ENCODE measurements around the gene RBMS3. TPM values are rescaled to one million over a fixed set of nuclear protein-coding genes. Genes with fewer than 3 reads are reported as not detected.

Gene RBMS3
- total and polyA plus RNA-seq, 2 of the 8 experiments (the other 6 are each of a cell fraction or from before 2014, with no cell fraction given) = 3.7 to 6.9 TPM

- DNase-seq (ENCODE audit: low read depth in 1 of 2, low spot score in 2 of 2) (no peak), FAIRE-seq (no peak)
- no peak overlapping the region for H3K4me3 ChIP-seq (ENCODE audit: extremely low read depth in 1 of 4, insufficient read depth in 2 of 4, low read depth in 3 of 4, low read length in 4 of 4)
- H2BK20ac ChIP-seq (ENCODE audit: low read length) = no peak overlapping the region
- H2BK15ac ChIP-seq (ENCODE audit: low read length) = no peak overlapping the region
- ChIA-PET CTCF (ENCODE audit: partially characterized antibody) (no interaction called here), POLR2A (ENCODE audit: partially characterized antibody) (no interaction called here)
- no peak overlapping the region for H3K18ac ChIP-seq (ENCODE audit: extremely low read depth, low read length)
- H2BK12ac ChIP-seq (ENCODE audit: low read depth, low read length) = no peak overlapping the region
- H3K9me3 ChIP-seq (ENCODE audit: insufficient read depth in 2 of 2, low read depth in 1 of 2, low read length in 1 of 2) = no peaks in the 10 kb centered on the region
- no peak overlapping the region for H3K56ac ChIP-seq (replicated peaks; ENCODE audit: insufficient read length, low read depth, low read length)
- H2BK5ac ChIP-seq (ENCODE audit: low read depth, low read length) = no peak overlapping the region
- no peaks in the 10 kb centered on the region for H3K27me3 ChIP-seq (replicated peaks in 1 of 4; ENCODE audit: control insufficient read depth in 3 of 4, extremely low read depth in 1 of 4, insufficient read depth in 3 of 4, low read length in 3 of 4)
- H4K8ac ChIP-seq (ENCODE audit: extremely low read depth, insufficient read depth, low read length) = no peak overlapping the region
- no peak overlapping the region for H3K4ac ChIP-seq (replicated peaks; ENCODE audit: insufficient read length, low read depth, low read length)
- H3K14ac ChIP-seq (ENCODE audit: insufficient read length) = no peak overlapping the region
- no peak overlapping the region for H2AFZ ChIP-seq (ENCODE audit: low read length)
- H4K91ac ChIP-seq (replicated peaks; ENCODE audit: insufficient read length, low read length) = no peak overlapping the region
- H3K27ac ChIP-seq (ENCODE audit: low read depth, low read length) = no peak overlapping the region
- H3K23ac ChIP-seq (ENCODE audit: insufficient read length) = no peak overlapping the region
- H2AK5ac ChIP-seq (ENCODE audit: low read depth, low read length) = no peak overlapping the region
- H2BK120ac ChIP-seq (replicated peaks; ENCODE audit: low read depth, low read length) = no peak overlapping the region
- H3K4me1 ChIP-seq (replicated peaks in 1 of 4; ENCODE audit: control insufficient read depth in 3 of 4, insufficient read depth in 4 of 4, low read length in 3 of 4) = no peaks in the 10 kb centered on the region
- H3K79me2 ChIP-seq (ENCODE audit: control insufficient read depth in 1 of 2, insufficient read depth in 2 of 2, low read length in 2 of 2) = no peaks in the 10 kb centered on the region
- no peak overlapping the region for H3K9ac ChIP-seq (replicated peaks in 1 of 4; ENCODE audit: extremely low read depth in 1 of 4, low read depth in 3 of 4, low read length in 3 of 4)
- H3K36me3 ChIP-seq (ENCODE audit: control insufficient read depth in 2 of 4, insufficient read depth in 4 of 4, low read length in 3 of 4) = no peaks in the 10 kb centered on the region
- no peaks in the 10 kb centered on the region for H3K23me2 ChIP-seq (ENCODE audit: low read depth, low read length)
- no peaks in the 10 kb centered on the region for H4K20me1 ChIP-seq (replicated peaks in 1 of 2; ENCODE audit: control insufficient read depth in 1 of 2, insufficient read depth in 2 of 2, low read length in 2 of 2)
- H3K4me2 ChIP-seq (ENCODE audit: insufficient read depth in 1 of 2, low read depth in 2 of 2, low read length in 2 of 2) = no peak overlapping the region
- WGBS, 2 experiments (ENCODE audit: extremely low coverage in 1 of 2, insufficient coverage in 1 of 2, insufficient read length in 1 of 2, insufficient replicate concordance in 2 of 2, low coverage in 1 of 2, low lambda C conversion rate in 2 of 2, missing lambda C conversion rate in 1 of 2) = 83 to 100% methylated on average over 1 to 9 of the region's 10 CpGs
- no peaks in the 10 kb centered on the region for H3K79me1 ChIP-seq (ENCODE audit: low read depth, low read length)
- no peak overlapping the region for H4K5ac ChIP-seq (ENCODE audit: insufficient read length, low read depth, low read length)
- TF ChIP-seq USF2 (IDR thresholded peaks at IDR 0.05; ENCODE audit: low read length) = no peak
- TF ChIP-seq HDAC6 (IDR thresholded peaks at IDR 0.05; ENCODE audit: low read depth, low read length) = no peak
- TF ChIP-seq BRCA1 (IDR thresholded peaks at IDR 0.05; ENCODE audit: low read depth, low read length) = no peak
- no peak for TF ChIP-seq BACH1 (IDR thresholded peaks at IDR 0.05; ENCODE audit: low read length)
- TF ChIP-seq CEBPB (IDR thresholded peaks at IDR 0.05; ENCODE audit: low read depth, low read length) = no peak
- no peak for TF ChIP-seq SP2 (IDR thresholded peaks at IDR 0.05; ENCODE audit: low read length)
- TF ChIP-seq RNF2 (IDR thresholded peaks at IDR 0.05; ENCODE audit: borderline replicate concordance, low read depth, low read length, missing control alignments, poor library complexity, severe bottlenecking) = no peak
- no peak for TF ChIP-seq RAD21 (IDR thresholded peaks at IDR 0.05 in 1 of 2, conservative IDR thresholded peaks at IDR 0.05 in 1 of 2; ENCODE audit: low read depth in 2 of 2, low read length in 2 of 2)
- TF ChIP-seq EZH2 (IDR thresholded peaks at IDR 0.05; ENCODE audit: low read depth, low read length, severe bottlenecking) = no peak
- TF ChIP-seq POLR2A (IDR thresholded peaks at IDR 0.05; ENCODE audit: control extremely low read depth in 1 of 2, low read depth in 2 of 2, low read length in 2 of 2) = no peak
- TF ChIP-seq KDM4A (IDR thresholded peaks at IDR 0.05; ENCODE audit: low read depth, low read length, severe bottlenecking) = no peak
- no peak for TF ChIP-seq YY1 (IDR thresholded peaks at IDR 0.05; ENCODE audit: low read depth, low read length)
Observed at GRCh38 chr3:29924783-29925561, 644.1 kb downstream of the RBMS3 start.
